Astrocyte of the cerebellum (primary cell): ENCODE measurements around the gene TNFRSF18.
"Not testable (repeated sequence)": the region's sequence is repeated elsewhere in the genome, so short reads cannot be mapped to it uniquely, and the experiment has no call there.

Experiments
- DNase-seq: peaks from one replicate; pipeline ENCODE4 v3.0.0-alpha.2; 2011; ENCODE audit warnings: low read depth
- H3K4me3 ChIP-seq: 2 replicates; pipeline ENCODE4 v1.5.1; 2011; ENCODE audit warnings: mild to moderate bottlenecking, low read depth, low read length, moderate library complexity
- CTCF ChIP-seq: IDR thresholded peaks from 2 replicates; pipeline ENCODE4 v1.5.1; 2012; ENCODE audit warnings: low read length, low read depth, moderate library complexity, mild to moderate bottlenecking; ENCODE audit errors: missing control alignments
- in situ Hi-C: cut with HindIII; loops from 2 replicates; pipeline ENCODE4 v1.10.0; 2017; ENCODE audit warnings: low sequenced_read_pairs

Gene TNFRSF18

GRCh38 chr1:1179346-1179982, 26.9 kb downstream of the TNFRSF18 start:
- in situ Hi-C loops: no loop called here
- no peak for DNase-seq
- H3K4me3 ChIP-seq: no peak overlapping the region
- no peak for TF ChIP-seq CTCF

GRCh38 chr1:1178794-1179331, 27.5 kb downstream of the TNFRSF18 start:
- no peak for DNase-seq
- TF ChIP-seq CTCF: no peak
- in situ Hi-C loops: no loop called here
- H3K4me3 ChIP-seq: no peak overlapping the region

GRCh38 chr1:1177452-1178206, 28.8 kb downstream of the TNFRSF18 start:
- in situ Hi-C loops: no loop called here
- H3K4me3 ChIP-seq: no peak overlapping the region
- no peak for DNase-seq
- no peak for TF ChIP-seq CTCF

GRCh38 chr1:1176931-1177330, 29.5 kb downstream of the TNFRSF18 start:
- no peak overlapping the region for H3K4me3 ChIP-seq
- in situ Hi-C loops: no loop called here
- no peak for TF ChIP-seq CTCF
- no peak for DNase-seq

- DNase-seq, in situ Hi-C loops, H3K4me3 ChIP-seq: not testable (repeated sequence)
These were observed 30.2 kb downstream of the TNFRSF18 start for GRCh38 chr1:1176063-1176761.

GRCh38 chr1:1175221-1176062, 30.9 kb downstream of the TNFRSF18 start:
- in situ Hi-C loops: no loop called here
- DNase-seq: no peak
- no peak for TF ChIP-seq CTCF
- H3K4me3 ChIP-seq: no peak overlapping the region
